OCI-LY3 (cell line): ENCODE measurements around the gene DPT.
A peak's percentile ranks its signal among the peaks of the same experiment; 100 is the strongest.

ENCODE experiments used
- CTCF ChIP-seq: fragments of 200-600, 300-600 bp; sonication (generic); IDR thresholded peaks from 2 replicates; pipeline ENCODE4 v1.5.1; 2014; ENCODE audit warnings: antibody characterized with exemption, low read length, low read depth
- EZH2phosphoT487 ChIP-seq: fragments of 200-600 bp; shearing (Covaris generic); IDR thresholded peaks from 2 replicates; pipeline ENCODE4 v1.6.1; 2018; ENCODE audit warnings: antibody characterized with exemption, mixed run types, low read depth

GRCh38 chr1:168734946-168735345 lies 5.9 kb upstream of the DPT start:
- TF ChIP-seq CTCF (peak; percentile 41), EZH2phosphoT487 (no peak)
